HepG2 (cell line): ENCODE results near the gene SIGLECL1. TPM values are rescaled to one million over a fixed set of nuclear protein-coding genes. Genes with fewer than 3 reads are reported as not detected.

Experiments
- ATAC-seq: fragments of 200-7000 bp; cut with Tn5 transposase; 3 replicates; pipeline ENCODE4 v1.9.1; 2020; ENCODE audit warnings: mild to moderate bottlenecking, moderate library complexity
- BruUV-seq: library from RNA; stranded (reverse); fragments of 400-500 nt; replicated peaks from 2 replicates; lab custom pipeline; 2021; lab: Mats Ljungman, UMichigan
- CTCF ChIA-PET: fragments of 300-600 bp; formaldehyde crosslinking; extraction: SDS; loops from one replicate; lab custom pipeline; 2021; ENCODE audit warnings: low total read pairs, inconsistent platforms, low intra/inter-chr PET ratio; lab: Yijun Ruan, JAX
- POLR2A ChIA-PET: fragments of 350-600 bp; sonication (Branson Sonifier 250); formaldehyde crosslinking; loops from one replicate; lab custom pipeline; 2020; ENCODE audit warnings: antibody characterized with exemption, inconsistent platforms; lab: Yijun Ruan, JAX
- DNase-seq: peaks from one replicate; pipeline ENCODE4 v3.0.0-alpha.2; 2015; ENCODE audit warnings: low spot score
- FAIRE-seq: peaks from 3 replicates; lab custom pipeline; 2011; peaks lifted over from hg19 to GRCh38; lab: Jason Lieb, UNC
- H2AFZ ChIP-seq: one replicate; pipeline ENCODE4 v1.6.1; 2011; ENCODE audit warnings: low read length, inconsistent platforms
- H3K27ac ChIP-seq: fragments of 300-600 bp; 3 replicates; pipeline ENCODE4 v1.8.0; 2011; ENCODE audit warnings: mixed run types, mild to moderate bottlenecking, mixed read lengths, low read length, inconsistent platforms; ENCODE audit not compliant: insufficient read depth; ENCODE audit errors: extremely low read length
- H3K27me3 ChIP-seq, 2 experiments: fragments of 200-600 bp in 1 of 2; 2 replicates in 1 of 2; 3 replicates in 1 of 2; pipeline versions ENCODE4 v1.6.0 to v1.8.0; 2011; ENCODE audit warnings: low read length in 2 of 2, mild to moderate bottlenecking in 2 of 2, moderate library complexity in 2 of 2, inconsistent platforms in 1 of 2; ENCODE audit not compliant: insufficient read depth in 2 of 2, control insufficient read depth in 1 of 2
- H3K36me3 ChIP-seq, 2 experiments: fragments of 200-600 bp in 1 of 2; replicated peaks in 1 of 2; 2 replicates in 1 of 2; 3 replicates in 1 of 2; pipeline versions ENCODE4 v1.5.1 to v1.8.0; 2011; ENCODE audit warnings: low read length in 2 of 2, inconsistent platforms in 1 of 2; ENCODE audit not compliant: insufficient read depth in 2 of 2, control insufficient read depth in 1 of 2
- H3K4me1 ChIP-seq: 2 replicates; pipeline ENCODE4 v1.5.1; 2012; ENCODE audit warnings: low read length, inconsistent platforms; ENCODE audit not compliant: insufficient read depth
- H3K4me2 ChIP-seq: 2 replicates; pipeline ENCODE4 v1.6.0; 2011; ENCODE audit warnings: low read depth, low read length, inconsistent platforms
- H3K4me3 ChIP-seq, 3 experiments: fragments of 200-600 bp in 1 of 3; sonication (generic), shearing (Covaris generic) in 1 of 3; replicated peaks in 1 of 3; 2 replicates each; pipeline ENCODE4 v1.5.1; 2011 to 2016; ENCODE audit warnings: low read length in 3 of 3, inconsistent platforms in 2 of 3, low read depth in 2 of 3, mild to moderate bottlenecking in 2 of 3, control low read depth in 1 of 3, mixed read lengths in 1 of 3; ENCODE audit not compliant: insufficient read depth in 1 of 3
- H3K79me2 ChIP-seq: one replicate; pipeline ENCODE4 v1.6.1; 2011; ENCODE audit warnings: low read length, inconsistent platforms; ENCODE audit not compliant: insufficient read depth
- H3K9ac ChIP-seq: 2 replicates; pipeline ENCODE4 v1.6.0; 2011; ENCODE audit warnings: mild to moderate bottlenecking, low read depth, low read length, inconsistent platforms; ENCODE audit not compliant: insufficient read depth
- H3K9me3 ChIP-seq: 2 replicates; pipeline ENCODE4 v1.5.1; 2012; ENCODE audit warnings: mild to moderate bottlenecking, low read length
- H4K20me1 ChIP-seq: 2 replicates; pipeline ENCODE4 v1.6.0; 2011; ENCODE audit warnings: inconsistent platforms, mild to moderate bottlenecking, low read length, moderate library complexity; ENCODE audit not compliant: insufficient read depth
- DNMT3B ChIP-seq: conservative IDR thresholded peaks from 2 replicates; pipeline ENCODE4 v1.6.1; 2016; ENCODE audit warnings: missing biosample characterization, control low read depth
- MEF2D ChIP-seq: sonication (generic); formaldehyde crosslinking; IDR thresholded peaks from 2 replicates; pipeline ENCODE4 v1.5.1; 2020; ENCODE audit warnings: mild to moderate bottlenecking, missing genetic modification reagents
- RXRB ChIP-seq: IDR thresholded peaks from 2 replicates; pipeline ENCODE4 v1.6.1; 2016; ENCODE audit warnings: borderline replicate concordance, missing genetic modification reagents, missing compliant biosample characterization
- SRY ChIP-seq: sonication (generic); formaldehyde crosslinking; IDR thresholded peaks from 2 replicates; pipeline ENCODE4 v1.8.0; 2022; ENCODE audit warnings: mild to moderate bottlenecking, missing genetic modification reagents
- ZNF230 ChIP-seq: sonication (generic); formaldehyde crosslinking; IDR thresholded peaks from 2 replicates; pipeline ENCODE4 v1.4.0; 2020; ENCODE audit warnings: mild to moderate bottlenecking, missing genetic modification reagents
- ZNF256 ChIP-seq: sonication (generic); formaldehyde crosslinking; conservative IDR thresholded peaks from 2 replicates; pipeline ENCODE4 v1.4.0; 2020; ENCODE audit warnings: missing genetic modification reagents
- ZNF44 ChIP-seq: sonication (generic); formaldehyde crosslinking; IDR thresholded peaks from 2 replicates; pipeline ENCODE4 v1.5.1; 2020; ENCODE audit warnings: mild to moderate bottlenecking, missing genetic modification reagents
- WGBS: methylation state at CpG from one replicate; pipeline ENCODE4 v1.1.6; 2017; ENCODE audit warnings: low lambda C conversion rate; 5-methylcytosine and 5-hydroxymethylcytosine counted together
- in situ Hi-C: cut with HindIII; loops from 2 replicates; pipeline ENCODE4 v1.10.0; 2017; ENCODE audit warnings: low pct_unique_long_range_greater_than_20kb; ENCODE audit not compliant: extremely low pct_ligation_motif_present
- intact Hi-C: fragments of 100-400 bp; cut with micrococcal nuclease; formaldehyde crosslinking; loops from one replicate; pipeline ENCODE4 v1.10.0; 2022; ENCODE audit not compliant: unreplicated experiment
- polyA plus RNA-seq, 8 experiments: library from polyadenylated mRNA; depleted of rRNA in 3 of 8; stranded (reverse) in 7 of 8; unstranded in 1 of 8; fragments of >200 nt; fragmentation: Illumina TruSeq in 4 of 8; extraction: Trizol in 4 of 8; gene quantifications; 2 replicates each; pipeline versions ENCODE4 v1.2.1 to v1.2.3, GENCODE V29; 2011 to 2016; ENCODE audit warnings: low read depth in 4 of 8, missing spikeins in 1 of 8, mixed read lengths in 1 of 8; ENCODE audit not compliant: insufficient read depth in 1 of 8
- total RNA-seq, 5 experiments: library from RNA; depleted of rRNA; stranded (reverse); fragments of >200 nt; fragmentation: Illumina TruSeq; extraction: Trizol; gene quantifications; 2 replicates each; pipeline ENCODE4 v1.2.3, GENCODE V29; 2016; ENCODE audit warnings: low read depth in 1 of 5

The SIGLECL1 gene
- total and polyA plus RNA-seq, 2 of the 13 experiments (the other 11 are each of a cell fraction or from before 2014, with no cell fraction given), result not detected

GRCh38 chr19:51227326-51227725, 23.6 kb upstream of the SIGLECL1 start:
- Histone ChIP-seq H3K4me2 (no peak overlapping the region), H3K27me3 (peaks cover 0 to 2% of the 10 kb centered on the region in 2 experiments; a peak in 1 of 5 replicates), H3K9me3 (no peaks in the 10 kb centered on the region), H4K20me1 (no peaks in the 10 kb centered on the region), H3K9ac (no peak overlapping the region), H3K79me2 (no peaks in the 10 kb centered on the region), H3K36me3 (no peaks in the 10 kb centered on the region), H2AFZ (no peak overlapping the region), H3K4me3 (no peak overlapping the region), H3K27ac (no peak overlapping the region), H3K4me1 (no peaks in the 10 kb centered on the region)
- no peak for FAIRE-seq
- DNase-seq, result no peak
- in situ Hi-C loops, result no loop called here
- BruUV-seq, result no TSS peak
- POLR2A ChIA-PET, result no interaction called here
- CTCF ChIA-PET, result no interaction called here
- intact Hi-C loops, result no loop called here
- ATAC-seq, result no peak
- no peak for TF ChIP-seq ZNF256 (CRISPR knock-in tag)
- no peak for TF ChIP-seq MEF2D
- no peak for TF ChIP-seq ZNF44
- TF ChIP-seq RXRB (CRISPR knock-in tag), result no peak
- no peak for TF ChIP-seq ZNF230 (CRISPR knock-in tag)
- 2% methylated on average over 2 of the region's 2 CpGs for WGBS

- BruUV-seq, result no TSS peak
These were observed 22.9 kb upstream of the SIGLECL1 start for GRCh38 chr19:51227966-51228365.

More at GRCh38 chr19:51227966-51228365, 22.9 kb upstream of the SIGLECL1 start:
- Histone ChIP-seq H2AFZ (no peak overlapping the region), H3K9me3 (no peaks in the 10 kb centered on the region), H3K27ac (no peak overlapping the region), H3K4me1 (no peaks in the 10 kb centered on the region), H3K36me3 (no peaks in the 10 kb centered on the region), H3K27me3 (peaks cover 0 to 2% of the 10 kb centered on the region in 2 experiments; a peak in 1 of 5 replicates), H3K4me3 (no peak overlapping the region), H4K20me1 (no peaks in the 10 kb centered on the region), H3K9ac (no peak overlapping the region), H3K4me2 (no peak overlapping the region), H3K79me2 (no peaks in the 10 kb centered on the region)
- DNase-seq (no peak), FAIRE-seq (no peak), ATAC-seq (no peak)
- POLR2A ChIA-PET, result no interaction called here
- intact Hi-C loops (no loop called here), in situ Hi-C loops (no loop called here)
- 1% methylated on average over 2 of the region's 2 CpGs for WGBS
- no peak for TF ChIP-seq DNMT3B (CRISPR knock-in tag)
- TF ChIP-seq SRY (CRISPR knock-in tag), result no peak
- CTCF ChIA-PET, result no interaction called here
